Prostate gland (tissue), 2 donors: ENCODE data around the gene RESF1. TPM values are rescaled to one million over a fixed set of nuclear protein-coding genes. Genes with fewer than 3 reads are reported as not detected.

Experiments
- DNase-seq: peaks from one replicate; pipeline ENCODE4 v3.0.0-alpha.2; 2019; ENCODE audit warnings: low spot score
- H3K27ac ChIP-seq, 2 donors: fragments of 200-600 bp; sonication (generic); 2 replicates each; pipeline ENCODE4 v1.5.1; 2017 to 2019
- H3K27me3 ChIP-seq: fragments of 200-600 bp; sonication (generic); replicated peaks from 2 replicates; pipeline ENCODE4 v1.5.1; 2019; ENCODE audit not compliant: insufficient read depth
- H3K36me3 ChIP-seq, 2 donors: fragments of 200-600 bp; sonication (generic); 1 replicate in 1 of 2; 2 replicates in 1 of 2; pipeline versions ENCODE4 v1.5.1 to v1.8.1; 2017 to 2019
- H3K4me1 ChIP-seq: fragments of 200-600 bp; sonication (generic); replicated peaks from 2 replicates; pipeline ENCODE4 v1.5.1; 2019
- H3K4me3 ChIP-seq, 2 donors: fragments of 200-600 bp; sonication (generic); 2 replicates each; pipeline ENCODE4 v1.5.1; 2017 to 2019
- H3K9me3 ChIP-seq: fragments of 200-600 bp; sonication (generic); 2 replicates; pipeline ENCODE4 v1.5.1; 2017
- POLR2A ChIP-seq: fragments of 450-650 bp; IDR thresholded peaks from one replicate; pipeline ENCODE4 v1.6.1; 2016; ENCODE audit warnings: antibody characterized with exemption, mild to moderate bottlenecking
- POLR2AphosphoS5 ChIP-seq: sonication (generic); formaldehyde crosslinking; IDR thresholded peaks from one replicate; pipeline ENCODE4 v1.6.1; 2017; ENCODE audit warnings: antibody characterized with exemption
- WGBS: methylation state at CpG from one replicate; pipeline ENCODE4 v1.1.5; 2018; 5-methylcytosine and 5-hydroxymethylcytosine counted together
- intact Hi-C: fragments of 100-400 bp; cut with DNase I; formaldehyde crosslinking; loops from one replicate; pipeline ENCODE4 v1.14.2; 2022
- total RNA-seq, 2 donors: library from RNA; depleted of rRNA; stranded (reverse); fragments of >200 nt; gene quantifications; one replicate each; pipeline ENCODE4 v1.1.0, GENCODE V29; 2016
- TF ChIP-seq, protein P1 (sequence below), 4 experiments: fragments of 200-600 bp in 2 of 4; fragments of 450-650 bp in 2 of 4; sonication (generic) in 2 of 4; IDR thresholded peaks; 1 replicate in 3 of 4; 2 replicates in 1 of 4; pipeline ENCODE4 v1.5.1; 2016 to 2019; ENCODE audit warnings: antibody characterized with exemption in 4 of 4, mild to moderate bottlenecking in 2 of 4, moderate library complexity in 2 of 4

Gene RESF1
- total RNA-seq, 2 donors from 2014 or later: 27.6 to 97.7 TPM

DNA sequence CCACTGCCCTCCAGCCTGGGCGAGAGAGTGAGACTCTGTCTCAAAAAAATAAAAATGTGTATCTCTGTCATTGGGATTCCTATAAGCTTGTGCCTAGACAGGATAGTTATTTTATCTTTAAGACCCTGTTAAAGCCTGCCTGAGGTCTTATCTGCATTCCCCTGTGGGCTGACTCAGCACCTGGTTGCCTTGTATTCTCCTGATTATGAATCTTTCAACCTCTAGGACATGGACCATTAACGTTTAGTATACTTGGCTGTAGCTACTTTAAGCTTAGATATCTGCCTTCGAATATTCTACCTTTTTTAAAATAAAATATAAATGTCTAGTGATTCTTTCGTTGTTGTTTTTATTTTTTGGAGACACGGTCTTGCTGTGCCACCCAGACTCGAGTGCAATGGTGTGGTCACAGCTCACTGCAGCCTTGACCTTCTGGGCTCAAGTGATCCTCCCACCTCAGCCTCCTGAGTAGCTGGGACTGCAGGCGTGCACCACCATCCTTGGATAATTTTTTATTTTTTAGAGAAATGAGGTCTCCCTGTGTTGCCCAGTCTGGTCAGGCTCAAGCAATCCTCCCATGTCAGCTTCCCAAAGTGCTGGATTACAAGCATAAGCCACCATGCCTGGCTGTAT is 41.3 kb downstream of the RESF1 start:
- no peaks in the 10 kb centered on the region for H3K27me3 ChIP-seq
- no peak for TF ChIP-seq POLR2AphosphoS5
- no peak overlapping the region for H3K4me3 ChIP-seq
- H3K9me3 ChIP-seq: no peaks in the 10 kb centered on the region
- peaks cover 5 to 10% of the 10 kb centered on the region in 2 donors for H3K36me3 ChIP-seq
- 93% methylated on average over 7 of the region's 7 CpGs for WGBS
- intact Hi-C loops: no loop called here
- H3K4me1 ChIP-seq: no peaks in the 10 kb centered on the region
- no peak overlapping the region for H3K27ac ChIP-seq
- DNase-seq: no peak

DNA sequence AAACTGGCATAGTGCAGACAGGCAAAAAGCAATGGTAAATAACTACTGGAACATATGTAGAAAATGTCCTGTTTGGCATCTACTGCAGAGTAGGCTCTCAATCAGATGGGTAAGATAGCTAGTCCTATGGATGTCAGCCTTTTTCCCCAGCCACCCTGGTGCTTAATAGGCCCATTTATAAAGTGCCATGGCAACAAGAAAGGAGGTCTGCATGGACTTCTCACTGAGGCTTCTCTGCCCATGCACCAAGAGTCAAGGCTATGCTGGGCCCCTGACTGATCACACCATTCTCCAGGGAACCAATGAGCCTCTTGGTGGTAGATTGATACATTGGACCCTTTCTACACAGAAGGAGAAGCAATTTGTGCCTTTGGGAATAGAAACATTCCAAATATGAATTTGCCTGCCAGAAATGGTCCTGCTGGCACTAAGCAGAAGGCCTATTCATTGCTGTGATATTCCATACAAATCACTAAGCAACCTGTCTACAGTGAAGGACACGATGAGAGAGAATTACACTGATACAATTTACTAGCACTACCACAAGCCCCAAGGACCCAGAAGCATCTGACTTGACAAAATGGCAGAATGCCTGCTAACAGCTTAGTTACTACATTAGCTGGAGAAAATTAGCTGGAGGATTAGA is 43.8 kb downstream of the RESF1 start:
- Histone ChIP-seq H3K27me3 (no peaks in the 10 kb centered on the region), H3K36me3 (no peaks in the 10 kb centered on the region), H3K4me1 (no peaks in the 10 kb centered on the region), H3K27ac (no peak overlapping the region), H3K4me3 (no peak overlapping the region), H3K9me3 (no peaks in the 10 kb centered on the region)
- no peak for DNase-seq
- intact Hi-C loops: no loop called here
- WGBS: 26% methylated on average over 1 of the region's 1 CpG
- TF ChIP-seq, protein P1, sequence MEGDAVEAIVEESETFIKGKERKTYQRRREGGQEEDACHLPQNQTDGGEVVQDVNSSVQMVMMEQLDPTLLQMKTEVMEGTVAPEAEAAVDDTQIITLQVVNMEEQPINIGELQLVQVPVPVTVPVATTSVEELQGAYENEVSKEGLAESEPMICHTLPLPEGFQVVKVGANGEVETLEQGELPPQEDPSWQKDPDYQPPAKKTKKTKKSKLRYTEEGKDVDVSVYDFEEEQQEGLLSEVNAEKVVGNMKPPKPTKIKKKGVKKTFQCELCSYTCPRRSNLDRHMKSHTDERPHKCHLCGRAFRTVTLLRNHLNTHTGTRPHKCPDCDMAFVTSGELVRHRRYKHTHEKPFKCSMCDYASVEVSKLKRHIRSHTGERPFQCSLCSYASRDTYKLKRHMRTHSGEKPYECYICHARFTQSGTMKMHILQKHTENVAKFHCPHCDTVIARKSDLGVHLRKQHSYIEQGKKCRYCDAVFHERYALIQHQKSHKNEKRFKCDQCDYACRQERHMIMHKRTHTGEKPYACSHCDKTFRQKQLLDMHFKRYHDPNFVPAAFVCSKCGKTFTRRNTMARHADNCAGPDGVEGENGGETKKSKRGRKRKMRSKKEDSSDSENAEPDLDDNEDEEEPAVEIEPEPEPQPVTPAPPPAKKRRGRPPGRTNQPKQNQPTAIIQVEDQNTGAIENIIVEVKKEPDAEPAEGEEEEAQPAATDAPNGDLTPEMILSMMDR (IDR thresholded peaks at IDR 0.05): no peak
- TF ChIP-seq POLR2A (no peak), POLR2AphosphoS5 (no peak)

GRCh38 chr12:32003654-32004053 is 44.4 kb downstream of the RESF1 start:
- TF ChIP-seq POLR2A (no peak), POLR2AphosphoS5 (no peak)
- TF ChIP-seq, protein P1 (IDR thresholded peaks at IDR 0.05): no peak
- 90% methylated on average over 1 of the region's 1 CpG for WGBS
- intact Hi-C loops: no loop called here

DNA sequence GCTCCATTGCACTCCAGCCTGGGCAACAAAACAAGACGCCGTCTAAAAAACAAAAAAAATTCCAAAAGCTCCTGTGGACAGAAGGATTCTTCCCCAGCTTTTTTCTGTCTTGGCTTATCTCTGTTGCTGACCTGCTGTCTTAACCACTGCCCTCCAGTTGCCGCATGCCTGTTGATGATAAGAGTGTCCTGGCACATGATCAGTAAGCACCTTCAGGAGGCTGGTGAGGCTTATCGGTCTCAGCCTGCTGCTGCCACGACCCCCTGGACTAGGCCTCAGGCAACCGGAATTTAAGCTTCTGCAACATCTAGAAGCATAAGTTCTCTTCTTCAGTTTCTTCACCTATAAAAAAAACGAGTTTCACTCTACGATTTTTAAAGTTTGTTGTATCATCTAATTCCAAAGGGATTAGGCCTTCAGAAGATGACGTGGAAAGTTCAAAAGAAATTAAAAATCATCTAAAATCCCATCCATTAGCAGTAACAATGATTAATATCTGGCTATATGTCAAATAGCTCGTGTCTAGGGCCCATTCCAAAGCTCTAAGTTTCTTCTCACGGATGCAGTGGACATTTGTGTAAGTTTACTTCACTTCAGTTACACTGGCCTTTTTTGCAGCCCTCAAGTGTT is 46.4 kb downstream of the RESF1 start:
- H3K27me3 ChIP-seq: no peaks in the 10 kb centered on the region
- H3K4me1 ChIP-seq: no peaks in the 10 kb centered on the region
- H3K9me3 ChIP-seq: no peaks in the 10 kb centered on the region
- WGBS: 60% methylated on average over 11 of the region's 11 CpGs
- no peak for DNase-seq
- intact Hi-C loops: no loop called here
- H3K36me3 ChIP-seq: no peaks in the 10 kb centered on the region
- H3K4me3 ChIP-seq: no peak overlapping the region
- TF ChIP-seq POLR2A: no peak
- H3K27ac ChIP-seq: no peak overlapping the region

More at GRCh38 chr12:32003654-32004053, 44.4 kb downstream of the RESF1 start:
- Histone ChIP-seq H3K4me3 (no peak overlapping the region), H3K36me3 (no peaks in the 10 kb centered on the region), H3K27ac (no peak overlapping the region), H3K9me3 (no peaks in the 10 kb centered on the region), H3K4me1 (no peaks in the 10 kb centered on the region), H3K27me3 (no peaks in the 10 kb centered on the region)
- DNase-seq: no peak

Other genes with a start within 250 kb of the RESF1 start
- 10 to 100 TPM; 11.9 to 31.9 TPM for gene AMN1, start 230.4 kb upstream of the RESF1 start, total RNA-seq
- 10 to 100 TPM in 1 of 2 donors, 1 to 10 TPM in 1; 8.6 to 26.2 TPM for gene BICD1, start 147.4 kb downstream of the RESF1 start, total RNA-seq